ENCODE results near the gene C19orf85.
"Not testable (repeated sequence)": the region's sequence is repeated elsewhere in the genome, so short reads cannot be mapped to it uniquely, and the experiment has no call there.

The C19orf85 gene

DNA sequence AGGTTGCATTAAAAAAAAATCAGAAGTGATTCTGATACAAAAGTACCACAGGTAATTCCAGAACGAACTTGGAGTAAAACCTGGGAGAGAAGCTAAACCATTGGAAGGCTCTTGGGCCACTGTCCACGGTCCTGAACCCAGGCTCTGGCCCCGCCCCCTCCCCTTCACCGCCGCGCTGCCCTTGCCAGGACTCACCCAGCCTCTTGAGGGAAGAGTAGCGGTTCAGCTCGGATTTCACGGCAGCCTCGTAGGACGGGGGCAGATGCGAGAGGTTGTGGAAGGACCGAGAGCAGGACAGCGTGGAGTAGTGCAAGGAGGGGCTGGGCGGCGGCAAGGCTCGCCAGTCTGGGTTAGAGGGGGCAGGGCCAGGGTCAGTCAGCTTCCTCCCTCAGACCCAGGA is 27.1 kb downstream of the C19orf85 start:
- peak; percentile 81 for DNase-seq

DNA sequence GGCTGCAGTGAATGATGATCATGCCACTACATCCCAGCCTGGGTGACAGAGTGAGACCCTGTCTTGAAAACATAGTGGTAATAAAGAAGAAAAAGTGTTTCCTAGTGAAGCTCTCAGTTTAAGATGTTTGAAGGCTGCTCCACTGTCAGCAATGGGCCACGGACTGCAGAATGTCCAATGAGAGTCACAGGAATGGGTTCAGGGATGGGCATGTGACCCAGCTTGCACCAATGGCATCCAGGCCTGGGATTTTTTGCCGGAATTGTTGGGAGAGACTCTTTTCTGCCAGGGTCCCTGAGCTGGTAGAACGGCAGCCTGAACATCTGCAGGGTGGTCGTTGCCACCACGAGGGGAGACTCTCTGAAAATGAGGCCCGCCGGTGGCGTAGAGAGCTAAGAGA is 27.7 kb downstream of the C19orf85 start:
- DNase-seq = no peak

DNA sequence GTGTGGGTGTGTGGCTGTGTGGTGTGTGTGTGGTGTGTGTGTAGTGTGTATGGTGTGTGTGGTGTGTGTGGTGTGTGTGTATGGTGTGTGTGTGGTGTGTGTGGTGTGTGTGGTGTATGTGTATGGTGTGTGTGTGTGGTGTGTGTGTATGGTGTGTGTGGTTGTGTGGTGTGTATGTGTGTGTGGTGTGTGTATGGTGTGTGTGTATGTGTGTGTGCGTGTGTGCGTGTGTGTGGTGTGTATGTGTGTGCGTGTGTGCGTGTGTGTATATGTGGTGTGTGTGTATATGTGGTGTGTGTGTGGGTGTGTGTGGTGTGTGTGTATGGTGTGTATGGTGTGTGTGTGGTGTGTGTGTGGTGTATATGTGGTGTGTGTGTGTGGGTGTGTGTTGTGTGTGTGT is 29.5 kb downstream of the C19orf85 start:
- no peak for DNase-seq

GRCh38 chr19:55434356-55434919 is 30.1 kb downstream of the C19orf85 start:
- DNase-seq = no peak

- DNase-seq = no peak
These were observed 31.3 kb downstream of the C19orf85 start for GRCh38 chr19:55433292-55433691.

GRCh38 chr19:55432241-55432959 is 32.2 kb downstream of the C19orf85 start:
- DNase-seq = no peak

GRCh38 chr19:55431183-55431582 is 33.4 kb downstream of the C19orf85 start:
- no peak for DNase-seq

DNA sequence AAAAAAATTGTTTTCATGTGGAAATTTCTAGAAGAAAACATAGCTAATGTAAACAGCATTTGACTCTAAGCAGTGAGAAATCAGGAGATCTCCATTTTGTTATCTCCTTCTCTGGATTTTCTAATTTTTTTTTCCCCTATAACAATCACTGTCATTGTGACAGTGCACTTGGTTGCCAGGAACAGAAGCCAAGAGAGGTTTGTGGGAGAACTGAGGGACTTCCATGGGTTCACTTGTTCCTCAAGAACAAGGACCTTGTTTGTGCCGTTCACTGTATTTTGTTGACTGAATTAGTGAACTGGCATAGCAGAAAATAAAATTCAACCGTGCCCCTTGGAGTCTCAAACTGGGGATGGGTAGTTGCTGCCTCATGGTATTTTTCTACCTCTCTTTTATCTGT is 38.5 kb downstream of the C19orf85 start:
- no peak for DNase-seq

DNA sequence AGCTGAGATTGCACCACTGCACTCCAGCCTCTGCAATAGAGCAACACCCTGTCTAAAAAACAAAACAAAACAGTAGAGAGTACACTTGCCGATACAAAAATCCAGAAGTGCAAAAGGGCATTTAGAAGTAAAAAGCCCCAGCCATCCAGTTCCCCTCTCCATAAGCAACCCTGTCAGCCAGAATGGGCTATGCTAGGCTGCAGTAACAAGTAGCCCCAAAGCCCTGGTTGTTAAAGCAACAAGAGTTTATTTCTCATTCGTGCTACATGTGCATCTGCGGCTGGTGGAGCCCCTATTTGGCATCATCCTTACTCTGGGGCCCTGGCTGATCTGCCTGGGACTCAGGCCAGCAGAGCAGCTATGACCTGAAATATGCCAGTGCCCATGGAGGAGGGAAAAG is 40.0 kb downstream of the C19orf85 start:
- no peak for DNase-seq

GRCh38 chr19:55423225-55424005 is 41.1 kb downstream of the C19orf85 start:
- no peak for DNase-seq

- not testable (repeated sequence) for DNase-seq
These were observed 43.3 kb downstream of the C19orf85 start for GRCh38 chr19:55421281-55421680.

DNA sequence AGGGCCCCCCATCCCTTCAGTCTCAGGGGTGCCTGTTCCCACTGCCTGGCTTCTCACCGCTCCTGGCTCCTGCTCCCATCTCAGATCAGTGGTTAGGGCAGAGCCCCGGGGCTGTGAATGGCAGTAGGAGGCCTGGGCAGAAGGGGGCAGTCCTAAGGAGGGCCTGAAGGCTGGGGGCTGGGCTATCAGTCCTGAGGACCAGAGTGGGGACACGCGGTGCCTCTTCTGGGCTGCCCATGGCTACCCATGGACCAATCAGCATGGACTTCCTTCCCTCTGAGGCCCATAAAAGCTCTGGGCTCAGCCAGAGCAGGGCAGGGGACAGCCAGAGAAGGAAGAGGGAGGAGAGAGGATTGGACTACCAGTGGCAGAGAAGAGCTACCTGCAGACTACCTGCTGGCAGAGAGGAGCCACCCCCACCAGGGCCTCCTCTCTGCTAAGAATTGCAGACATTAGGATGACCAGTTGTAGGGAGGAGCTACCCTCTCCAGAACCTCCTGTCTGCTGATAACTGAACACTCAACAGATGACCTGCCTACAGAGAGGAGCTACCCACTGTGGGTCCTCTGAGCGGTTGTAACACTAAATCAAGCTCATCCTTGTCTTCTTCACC is 44.8 kb downstream of the C19orf85 start:
- no peak for DNase-seq

- DNase-seq = no peak
These were observed 45.4 kb downstream of the C19orf85 start for GRCh38 chr19:55419103-55419502.

DNA sequence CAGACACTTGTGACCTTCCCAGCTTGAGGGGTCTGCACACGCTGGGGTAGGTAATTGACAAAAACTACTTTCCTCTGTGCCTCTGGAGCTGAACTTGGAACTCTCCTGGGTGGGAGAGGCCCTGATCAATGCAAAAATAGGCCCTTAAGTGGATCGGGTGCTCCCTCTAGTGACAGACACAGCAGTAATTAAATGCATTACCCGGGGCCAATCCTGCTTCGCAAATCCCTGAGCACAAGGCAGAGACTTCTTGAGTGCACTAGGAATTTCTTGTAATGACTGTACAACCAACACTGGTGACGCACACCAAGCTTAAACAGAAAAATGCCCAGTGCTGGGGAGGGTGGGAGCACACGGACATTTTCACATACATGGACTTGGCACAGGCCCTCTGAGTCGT is 46.4 kb downstream of the C19orf85 start:
- DNase-seq = peak; percentile 77
